ENCODE measurements around the gene SPOCK1. TPM values are rescaled to one million over a fixed set of nuclear protein-coding genes. Genes with fewer than 3 reads are reported as not detected.

SPOCK1 gene
- total and polyA plus RNA-seq, 2 of the 4 experiments (the other 2 are of a cell fraction), result 5.0 to 20.3 TPM

- no peaks in the 10 kb centered on the region for H3K9me1 ChIP-seq (ENCODE audit: insufficient read depth, low read length)
- CTCF ChIA-PET, result interaction anchor here (0.8 kb wide), 1 partner anchor 340 kb away, joined by 3 read pairs; no protein-coding TSS in a partner anchor
- H4K91ac ChIP-seq (ENCODE audit: insufficient read depth, low read depth, low read length), result no peak overlapping the region
- no TSS peak for BruUV-seq (replicated peaks)
- H3K4ac ChIP-seq (ENCODE audit: low read depth, low read length), result no peak overlapping the region
- no peak overlapping the region for H2BK15ac ChIP-seq (ENCODE audit: low read depth, low read length)
- no peak overlapping the region for H3K18ac ChIP-seq (ENCODE audit: low read depth, low read length)
- H2AK9ac ChIP-seq (replicated peaks; ENCODE audit: low read depth, low read length, poor library complexity), result no peak overlapping the region
- H2BK5ac ChIP-seq (ENCODE audit: low read depth, low read length, poor library complexity, severe bottlenecking), result no peak overlapping the region
- H2BK20ac ChIP-seq (ENCODE audit: low read depth, low read length), result no peak overlapping the region
- no peak overlapping the region for H2BK120ac ChIP-seq (ENCODE audit: low read depth, low read length)
- H3K4me3 ChIP-seq (ENCODE audit: insufficient read depth, low read depth, low read length), result no peak overlapping the region
- WGBS, 2 experiments (ENCODE audit: extremely low coverage in 2 of 2, insufficient read length in 1 of 2), result no CpG with 5 or more reads among the region's 1 CpG
- peak; percentile 52 for DNase-seq
- no peaks in the 10 kb centered on the region for H3K36me3 ChIP-seq (ENCODE audit: control insufficient read depth, insufficient read depth, low read length)
- no peak overlapping the region for H3K23ac ChIP-seq (ENCODE audit: low read depth, low read length)
- no peaks in the 10 kb centered on the region for H3K27me3 ChIP-seq (ENCODE audit: control insufficient read depth, insufficient read depth, low read length)
- H4K8ac ChIP-seq (ENCODE audit: low read depth in 2 of 2, low read length in 2 of 2), result no peak overlapping the region
- no peaks in the 10 kb centered on the region for H3K79me1 ChIP-seq (ENCODE audit: low read depth in 1 of 2, low read length in 2 of 2)
- no peak overlapping the region for H2AK5ac ChIP-seq (ENCODE audit: low read depth, low read length)
- no peak for ATAC-seq (ENCODE audit: low read depth)
- H3K27ac ChIP-seq (ENCODE audit: insufficient read depth, low read length), result no peak overlapping the region
- in situ Hi-C loops (cut with MboI; ENCODE audit: low sequenced_read_pairs) (no loop called here), dilution Hi-C loops (cut with HindIII; ENCODE audit: low sequenced_read_pairs, unreplicated experiment) (no loop called here), intact Hi-C loops (cut with micrococcal nuclease) (no loop called here)
- no peaks in the 10 kb centered on the region for H4K20me1 ChIP-seq (ENCODE audit: insufficient read depth, low read length)
- H3K14ac ChIP-seq (replicated peaks; ENCODE audit: low read depth, low read length), result no peak overlapping the region
- no peak overlapping the region for H3K4me2 ChIP-seq (ENCODE audit: low read depth, low read length)
- H2AFZ ChIP-seq (replicated peaks; ENCODE audit: low read length, poor library complexity), result no peak overlapping the region
- TF ChIP-seq SMC3 (IDR thresholded peaks at IDR 0.05; ENCODE audit: low read depth, low read length) (no peak), CEBPB (IDR thresholded peaks at IDR 0.05; ENCODE audit: low read depth, low read length) (no peak), BHLHE40 (IDR thresholded peaks at IDR 0.05; ENCODE audit: low read depth, low read length) (no peak), FOS (IDR thresholded peaks at IDR 0.05; ENCODE audit: low read depth, low read length) (no peak), RAD21 (IDR thresholded peaks at IDR 0.05; ENCODE audit: low read length) (no peak), CTCF (conservative IDR thresholded peaks at IDR 0.05; ENCODE audit: low read depth, low read length) (no peak), POLR2A (IDR thresholded peaks at IDR 0.05; ENCODE audit: low read depth, low read length) (no peak), NFE2L2 (IDR thresholded peaks at IDR 0.05; ENCODE audit: low read depth, low read length) (no peak), USF2 (IDR thresholded peaks at IDR 0.05; ENCODE audit: low read depth, low read length) (no peak), MAZ (IDR thresholded peaks at IDR 0.05; ENCODE audit: borderline replicate concordance, low read depth, low read length) (no peak), ELK1 (IDR thresholded peaks at IDR 0.05; ENCODE audit: borderline replicate concordance, low read depth, low read length) (no peak), RCOR1 (IDR thresholded peaks at IDR 0.05; ENCODE audit: insufficient replicate concordance, low read length) (no peak), MAFK (IDR thresholded peaks at IDR 0.05; ENCODE audit: low read depth, low read length) (no peak), MXI1 (IDR thresholded peaks at IDR 0.05; ENCODE audit: borderline replicate concordance, low read depth, low read length) (no peak), CHD1 (IDR thresholded peaks at IDR 0.05; ENCODE audit: low read depth, low read length) (no peak), RFX5 (IDR thresholded peaks at IDR 0.05; ENCODE audit: low read depth, low read length) (no peak)
- H3K9me3 ChIP-seq (ENCODE audit: control insufficient read depth, insufficient read depth, low read length), result no peaks in the 10 kb centered on the region
- no peak overlapping the region for H4K5ac ChIP-seq (ENCODE audit: low read depth, low read length)
- H3K4me1 ChIP-seq (ENCODE audit: control insufficient read depth, insufficient read depth, low read length), result 0 out of 2 replicates have a peak, but pooled peaks cover 2% of the 10 kb centered on the region
- no peak overlapping the region for H3K56ac ChIP-seq (ENCODE audit: extremely low read depth, insufficient read depth, low read length)
- H3K9ac ChIP-seq (ENCODE audit: low read depth, low read length), result no peak overlapping the region
- POLR2A ChIA-PET (ENCODE audit: unreplicated experiment), result no interaction called here
Measured at GRCh38 chr5:137218471-137218870, 280.7 kb downstream of the SPOCK1 start.

Data from IMR-90 (cell line).